ENCODE measurements around the gene AAK1.

DNA sequence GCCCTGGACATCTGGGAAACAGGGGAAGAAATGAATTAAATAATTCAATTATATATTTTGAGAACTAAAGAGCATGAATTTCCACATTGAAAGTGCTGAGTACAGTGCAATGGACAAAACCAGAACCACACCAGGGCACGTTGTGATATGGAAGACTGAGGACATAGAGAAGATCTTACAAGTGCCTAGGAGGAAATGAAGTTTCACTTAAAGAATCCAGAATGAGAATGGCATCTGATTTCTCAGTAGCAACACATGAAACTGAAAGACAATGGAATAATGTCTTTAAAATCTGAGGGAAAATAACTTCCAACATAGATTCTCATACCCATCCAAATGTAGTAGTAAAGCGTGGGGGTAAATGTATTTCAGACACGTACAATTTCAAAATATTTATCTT, 20.3 kb upstream of the AAK1 start:
- TF ChIP-seq EZH2 (IDR thresholded peaks at IDR 0.05; ENCODE audit: low read length, missing control alignments) = no peak
- TF ChIP-seq, protein P1, sequence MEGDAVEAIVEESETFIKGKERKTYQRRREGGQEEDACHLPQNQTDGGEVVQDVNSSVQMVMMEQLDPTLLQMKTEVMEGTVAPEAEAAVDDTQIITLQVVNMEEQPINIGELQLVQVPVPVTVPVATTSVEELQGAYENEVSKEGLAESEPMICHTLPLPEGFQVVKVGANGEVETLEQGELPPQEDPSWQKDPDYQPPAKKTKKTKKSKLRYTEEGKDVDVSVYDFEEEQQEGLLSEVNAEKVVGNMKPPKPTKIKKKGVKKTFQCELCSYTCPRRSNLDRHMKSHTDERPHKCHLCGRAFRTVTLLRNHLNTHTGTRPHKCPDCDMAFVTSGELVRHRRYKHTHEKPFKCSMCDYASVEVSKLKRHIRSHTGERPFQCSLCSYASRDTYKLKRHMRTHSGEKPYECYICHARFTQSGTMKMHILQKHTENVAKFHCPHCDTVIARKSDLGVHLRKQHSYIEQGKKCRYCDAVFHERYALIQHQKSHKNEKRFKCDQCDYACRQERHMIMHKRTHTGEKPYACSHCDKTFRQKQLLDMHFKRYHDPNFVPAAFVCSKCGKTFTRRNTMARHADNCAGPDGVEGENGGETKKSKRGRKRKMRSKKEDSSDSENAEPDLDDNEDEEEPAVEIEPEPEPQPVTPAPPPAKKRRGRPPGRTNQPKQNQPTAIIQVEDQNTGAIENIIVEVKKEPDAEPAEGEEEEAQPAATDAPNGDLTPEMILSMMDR (conservative IDR thresholded peaks at IDR 0.05 in 1 of 2, IDR thresholded peaks at IDR 0.05 in 1 of 2; ENCODE audit: low read depth in 1 of 2, low read length in 2 of 2) = no peak

Data from fibroblast of lung (primary cell).